Glutamatergic neuron (in vitro differentiated cells): ENCODE data around the gene IRS1. TPM values are rescaled to one million over a fixed set of nuclear protein-coding genes. Genes with fewer than 3 reads are reported as not detected.

ENCODE experiments used
- DNase-seq: peaks from one replicate; pipeline ENCODE4 v3.0.0; 2022
- H3K27ac Mint-ChIP-seq: one replicate; pipeline ENCODE4 v1.8.0; 2020; ENCODE audit warnings: mild to moderate bottlenecking, mixed read lengths, inconsistent platforms; ENCODE audit not compliant: unreplicated experiment
- H3K27me3 Mint-ChIP-seq: one replicate; pipeline ENCODE4 v1.8.0; 2020; ENCODE audit warnings: mild to moderate bottlenecking, moderate library complexity, mixed read lengths, inconsistent platforms; ENCODE audit not compliant: unreplicated experiment
- H3K36me3 Mint-ChIP-seq: one replicate; pipeline ENCODE4 v1.8.0; 2020; ENCODE audit warnings: mild to moderate bottlenecking, mixed read lengths, inconsistent platforms; ENCODE audit not compliant: unreplicated experiment
- H3K4me1 Mint-ChIP-seq: one replicate; pipeline ENCODE4 v1.8.0; 2020; ENCODE audit warnings: mild to moderate bottlenecking, low read depth, mixed read lengths, inconsistent platforms; ENCODE audit not compliant: unreplicated experiment
- H3K4me3 Mint-ChIP-seq: one replicate; pipeline ENCODE4 v1.8.0; 2020; ENCODE audit warnings: mild to moderate bottlenecking, mixed read lengths, inconsistent platforms; ENCODE audit not compliant: unreplicated experiment
- H3K9me3 Mint-ChIP-seq: one replicate; pipeline ENCODE4 v1.8.0; 2020; ENCODE audit warnings: mild to moderate bottlenecking, moderate library complexity, mixed read lengths, inconsistent platforms; ENCODE audit not compliant: unreplicated experiment
- total RNA-seq: library from RNA; stranded (reverse); fragmentation: NEBNext Ultra II Directional; extraction: Animal tissue kit (Norgen Biotek cat#: 25700); gene quantifications from one replicate; pipeline ENCODE4 v1.2.1, GENCODE V29; 2021; ENCODE audit not compliant: unreplicated experiment
- TF ChIP-seq, protein P1 (sequence below): fragments of 200-600 bp; sonication (generic); IDR thresholded peaks from one replicate; pipeline ENCODE4 v1.5.0; 2021; ENCODE audit not compliant: partially characterized antibody, unreplicated experiment

The IRS1 gene
- total RNA-seq, 1 donor from 2014 or later = 8.1 TPM

GRCh38 chr2:226832061-226832460, 32.4 kb upstream of the IRS1 start:
- TF ChIP-seq, protein P1, sequence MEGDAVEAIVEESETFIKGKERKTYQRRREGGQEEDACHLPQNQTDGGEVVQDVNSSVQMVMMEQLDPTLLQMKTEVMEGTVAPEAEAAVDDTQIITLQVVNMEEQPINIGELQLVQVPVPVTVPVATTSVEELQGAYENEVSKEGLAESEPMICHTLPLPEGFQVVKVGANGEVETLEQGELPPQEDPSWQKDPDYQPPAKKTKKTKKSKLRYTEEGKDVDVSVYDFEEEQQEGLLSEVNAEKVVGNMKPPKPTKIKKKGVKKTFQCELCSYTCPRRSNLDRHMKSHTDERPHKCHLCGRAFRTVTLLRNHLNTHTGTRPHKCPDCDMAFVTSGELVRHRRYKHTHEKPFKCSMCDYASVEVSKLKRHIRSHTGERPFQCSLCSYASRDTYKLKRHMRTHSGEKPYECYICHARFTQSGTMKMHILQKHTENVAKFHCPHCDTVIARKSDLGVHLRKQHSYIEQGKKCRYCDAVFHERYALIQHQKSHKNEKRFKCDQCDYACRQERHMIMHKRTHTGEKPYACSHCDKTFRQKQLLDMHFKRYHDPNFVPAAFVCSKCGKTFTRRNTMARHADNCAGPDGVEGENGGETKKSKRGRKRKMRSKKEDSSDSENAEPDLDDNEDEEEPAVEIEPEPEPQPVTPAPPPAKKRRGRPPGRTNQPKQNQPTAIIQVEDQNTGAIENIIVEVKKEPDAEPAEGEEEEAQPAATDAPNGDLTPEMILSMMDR = no peak
- Mint-ChIP-seq H3K9me3 (peaks cover 1% of the 10 kb centered on the region), H3K36me3 (no peaks in the 10 kb centered on the region), H3K27ac (no peak overlapping the region), H3K27me3 (no peaks in the 10 kb centered on the region), H3K4me3 (no peak overlapping the region), H3K4me1 (peaks cover 14% of the 10 kb centered on the region)
- DNase-seq = no peak

DNA sequence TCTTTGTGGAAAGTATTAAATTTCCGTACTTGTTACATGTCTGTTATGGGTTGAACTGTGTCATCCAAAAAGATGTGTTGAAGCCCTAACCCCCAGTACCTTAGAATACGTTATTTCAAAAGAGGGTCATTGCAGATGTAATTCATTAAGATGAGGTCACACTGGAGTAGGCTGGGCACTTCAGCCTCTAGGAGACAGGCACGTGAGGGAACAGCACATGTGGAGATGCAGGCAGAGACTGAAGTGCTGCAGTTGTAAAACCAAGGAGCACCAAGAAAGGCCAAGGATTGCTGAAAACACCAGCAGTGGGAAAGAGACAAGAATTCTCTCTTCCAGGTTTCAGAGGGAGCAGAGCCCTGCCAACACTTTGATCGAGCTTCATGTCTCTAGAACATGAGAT, 31.6 kb upstream of the IRS1 start:
- TF ChIP-seq, protein P1 = no peak
- Mint-ChIP-seq H3K9me3 (peaks cover under 1% of the 10 kb centered on the region), H3K4me1 (peaks cover 9% of the 10 kb centered on the region), H3K27me3 (no peaks in the 10 kb centered on the region), H3K36me3 (no peaks in the 10 kb centered on the region), H3K4me3 (no peak overlapping the region), H3K27ac (no peak overlapping the region)
- DNase-seq = no peak

DNA sequence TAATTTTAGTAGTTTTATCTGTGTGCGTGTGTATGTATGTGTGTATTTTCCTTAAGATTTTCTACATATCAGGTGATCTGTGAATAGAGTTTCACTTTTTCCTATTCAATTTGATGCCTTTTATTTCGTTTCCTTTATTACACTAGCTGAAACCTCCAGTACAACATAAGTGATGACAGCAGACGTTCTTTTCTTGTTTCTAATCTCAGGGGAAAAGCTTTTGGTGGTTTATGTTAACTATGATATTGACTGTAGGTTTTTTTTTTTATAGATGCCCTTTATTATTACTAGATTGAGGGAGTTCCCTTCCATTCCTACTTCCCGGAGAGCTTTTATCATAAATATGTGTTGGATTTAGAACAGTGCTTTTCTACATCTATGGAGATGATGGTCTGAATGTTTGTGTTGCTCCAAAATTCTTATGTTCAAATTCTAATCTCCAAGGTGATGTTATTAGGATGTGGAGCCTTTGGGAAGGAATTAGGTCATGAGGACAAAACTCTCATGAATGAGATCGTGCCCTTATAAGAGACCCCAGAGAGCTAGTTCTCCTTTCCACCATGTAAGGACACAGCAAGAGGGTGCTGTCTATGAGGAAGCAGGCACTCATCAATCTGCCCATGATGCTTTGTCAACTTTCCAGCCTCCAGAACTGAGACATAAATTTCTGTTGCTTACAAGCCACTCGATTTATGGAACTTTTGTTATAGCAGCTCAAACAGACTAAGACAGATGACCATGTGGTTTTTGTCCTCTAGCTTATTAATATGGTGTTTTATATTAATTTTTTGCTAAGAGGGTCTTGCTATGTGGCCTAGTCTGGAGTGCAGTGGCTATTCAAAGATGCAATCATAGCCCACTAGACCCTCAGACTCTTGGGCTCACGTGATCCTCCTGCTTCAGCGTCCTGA, 30.4 kb upstream of the IRS1 start:
- Mint-ChIP-seq H3K36me3 (no peaks in the 10 kb centered on the region), H3K27me3 (no peaks in the 10 kb centered on the region), H3K4me1 (peaks cover 9% of the 10 kb centered on the region), H3K4me3 (no peak overlapping the region), H3K9me3 (no peaks in the 10 kb centered on the region), H3K27ac (no peak overlapping the region)
- TF ChIP-seq, protein P1 = no peak
- DNase-seq = no peak

GRCh38 chr2:226828191-226828590, 28.6 kb upstream of the IRS1 start:
- H3K36me3 Mint-ChIP-seq = peaks cover 4% of the 10 kb centered on the region
- H3K9me3 Mint-ChIP-seq = no peaks in the 10 kb centered on the region
- DNase-seq = no peak
- TF ChIP-seq, protein P1 = no peak
- H3K4me1 Mint-ChIP-seq = peaks cover 5% of the 10 kb centered on the region
- H3K27me3 Mint-ChIP-seq = no peaks in the 10 kb centered on the region
- no peak overlapping the region for H3K27ac Mint-ChIP-seq
- H3K4me3 Mint-ChIP-seq = no peak overlapping the region

DNA sequence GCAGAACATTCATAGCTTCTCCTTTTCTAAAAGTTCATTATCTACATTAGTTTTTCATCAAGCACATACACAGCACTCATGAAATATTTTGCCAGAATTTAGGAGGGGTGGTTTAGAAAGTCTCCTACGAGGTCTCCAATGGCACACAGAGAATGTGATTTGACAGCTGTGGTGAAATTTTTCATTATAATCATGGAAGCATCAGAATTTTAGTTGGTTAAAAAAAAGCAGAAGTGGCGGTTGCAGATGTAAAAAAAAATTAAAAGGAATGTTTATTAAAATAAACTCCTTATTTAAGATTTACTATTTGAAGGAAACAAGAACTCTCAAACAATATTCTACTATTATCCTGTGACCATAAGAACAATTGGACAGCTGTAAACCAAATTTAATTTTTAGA, 25.4 kb upstream of the IRS1 start:
- no peaks in the 10 kb centered on the region for H3K9me3 Mint-ChIP-seq
- no peaks in the 10 kb centered on the region for H3K27me3 Mint-ChIP-seq
- H3K4me1 Mint-ChIP-seq = peaks cover 5% of the 10 kb centered on the region
- H3K27ac Mint-ChIP-seq = no peak overlapping the region
- no peak overlapping the region for H3K4me3 Mint-ChIP-seq
- peaks cover 4% of the 10 kb centered on the region for H3K36me3 Mint-ChIP-seq
- DNase-seq = no peak
- TF ChIP-seq, protein P1 = no peak
